HepG2 (cell line): ENCODE data around the gene THRAP3. TPM values are rescaled to one million over a fixed set of nuclear protein-coding genes. Genes with fewer than 3 reads are reported as not detected.

Experiments used
- ARNT ChIP-seq: fragments of 450-650 bp; IDR thresholded peaks from 2 replicates; pipeline ENCODE4 v1.6.1; 2017
- CENPT ChIP-seq: sonication (generic); formaldehyde crosslinking; IDR thresholded peaks from 2 replicates; pipeline ENCODE4 v1.8.0; 2022; ENCODE audit warnings: low read depth, mild to moderate bottlenecking, moderate library complexity, missing genetic modification reagents
- NKX3-1 ChIP-seq: sonication (generic); formaldehyde crosslinking; IDR thresholded peaks from 2 replicates; pipeline ENCODE4 v1.5.0; 2020; ENCODE audit warnings: missing genetic modification reagents
- ZNF547 ChIP-seq: sonication (generic); formaldehyde crosslinking; IDR thresholded peaks from 2 replicates; pipeline ENCODE4 v1.5.1; 2020; ENCODE audit warnings: mild to moderate bottlenecking, missing genetic modification reagents
- ZNF550 ChIP-seq: sonication (generic); formaldehyde crosslinking; IDR thresholded peaks from 2 replicates; pipeline ENCODE4 v1.4.0; 2020; ENCODE audit warnings: mild to moderate bottlenecking, missing genetic modification reagents, borderline replicate concordance
- polyA plus RNA-seq, 8 experiments: library from polyadenylated mRNA; depleted of rRNA in 3 of 8; stranded (reverse) in 7 of 8; unstranded in 1 of 8; fragments of >200 nt; fragmentation: Illumina TruSeq in 4 of 8; extraction: Trizol in 4 of 8; gene quantifications; 2 replicates each; pipeline versions ENCODE4 v1.2.1 to v1.2.3, GENCODE V29; 2011 to 2016; ENCODE audit warnings: low read depth in 4 of 8, missing spikeins in 1 of 8, mixed read lengths in 1 of 8; ENCODE audit not compliant: insufficient read depth in 1 of 8
- total RNA-seq, 5 experiments: library from RNA; depleted of rRNA; stranded (reverse); fragments of >200 nt; fragmentation: Illumina TruSeq; extraction: Trizol; gene quantifications; 2 replicates each; pipeline ENCODE4 v1.2.3, GENCODE V29; 2016; ENCODE audit warnings: low read depth in 1 of 5
- TF ChIP-seq, protein P1 (sequence below): sonication (generic); formaldehyde crosslinking; IDR thresholded peaks from 2 replicates; pipeline ENCODE4 v1.4.0; 2020; ENCODE audit warnings: missing genetic modification reagents
- TF ChIP-seq, protein P2 (sequence below): sonication (generic); formaldehyde crosslinking; IDR thresholded peaks from 2 replicates; pipeline ENCODE4 v1.4.0; 2020; ENCODE audit warnings: missing genetic modification reagents
- TF ChIP-seq, protein P3 (sequence below): sonication (generic); formaldehyde crosslinking; IDR thresholded peaks from 2 replicates; pipeline ENCODE4 v1.4.0; 2020; ENCODE audit warnings: missing genetic modification reagents
- TF ChIP-seq, protein P4 (sequence below): sonication (generic); formaldehyde crosslinking; IDR thresholded peaks from 2 replicates; pipeline ENCODE4 v1.4.0; 2020; ENCODE audit warnings: missing genetic modification reagents, borderline replicate concordance

The THRAP3 gene
- total and polyA plus RNA-seq, 2 of the 13 experiments (the other 11 are each of a cell fraction or from before 2014, with no cell fraction given): 45.0 to 92.6 TPM

DNA sequence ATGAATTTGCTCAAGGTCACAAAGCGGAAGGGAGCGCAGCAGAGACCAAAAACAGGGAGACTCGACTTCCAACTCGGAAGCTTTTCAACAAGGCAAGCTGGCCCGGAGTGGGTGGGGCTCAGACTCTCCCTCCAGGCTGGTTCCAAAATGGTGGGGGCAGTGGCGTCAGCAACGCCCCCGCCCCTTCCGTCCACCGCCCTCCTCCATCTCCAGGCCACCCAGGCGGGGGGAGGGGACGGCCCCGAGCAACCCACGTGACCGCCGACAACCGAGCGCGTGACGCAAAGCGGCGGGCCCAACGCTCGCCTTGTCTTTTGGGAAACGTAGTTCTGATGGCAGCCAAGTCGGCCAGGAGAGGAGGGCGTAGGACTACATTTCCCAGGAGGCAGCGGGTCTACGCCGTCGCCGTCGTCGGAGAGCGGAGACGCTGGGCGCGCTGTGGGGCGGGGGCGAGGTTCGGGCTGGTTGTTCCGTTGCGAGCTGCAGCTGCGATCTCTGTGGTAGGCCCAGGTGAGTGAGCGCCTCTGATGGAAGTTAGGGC, at the start of gene THRAP3 (continued):
- TF ChIP-seq, protein P1, sequence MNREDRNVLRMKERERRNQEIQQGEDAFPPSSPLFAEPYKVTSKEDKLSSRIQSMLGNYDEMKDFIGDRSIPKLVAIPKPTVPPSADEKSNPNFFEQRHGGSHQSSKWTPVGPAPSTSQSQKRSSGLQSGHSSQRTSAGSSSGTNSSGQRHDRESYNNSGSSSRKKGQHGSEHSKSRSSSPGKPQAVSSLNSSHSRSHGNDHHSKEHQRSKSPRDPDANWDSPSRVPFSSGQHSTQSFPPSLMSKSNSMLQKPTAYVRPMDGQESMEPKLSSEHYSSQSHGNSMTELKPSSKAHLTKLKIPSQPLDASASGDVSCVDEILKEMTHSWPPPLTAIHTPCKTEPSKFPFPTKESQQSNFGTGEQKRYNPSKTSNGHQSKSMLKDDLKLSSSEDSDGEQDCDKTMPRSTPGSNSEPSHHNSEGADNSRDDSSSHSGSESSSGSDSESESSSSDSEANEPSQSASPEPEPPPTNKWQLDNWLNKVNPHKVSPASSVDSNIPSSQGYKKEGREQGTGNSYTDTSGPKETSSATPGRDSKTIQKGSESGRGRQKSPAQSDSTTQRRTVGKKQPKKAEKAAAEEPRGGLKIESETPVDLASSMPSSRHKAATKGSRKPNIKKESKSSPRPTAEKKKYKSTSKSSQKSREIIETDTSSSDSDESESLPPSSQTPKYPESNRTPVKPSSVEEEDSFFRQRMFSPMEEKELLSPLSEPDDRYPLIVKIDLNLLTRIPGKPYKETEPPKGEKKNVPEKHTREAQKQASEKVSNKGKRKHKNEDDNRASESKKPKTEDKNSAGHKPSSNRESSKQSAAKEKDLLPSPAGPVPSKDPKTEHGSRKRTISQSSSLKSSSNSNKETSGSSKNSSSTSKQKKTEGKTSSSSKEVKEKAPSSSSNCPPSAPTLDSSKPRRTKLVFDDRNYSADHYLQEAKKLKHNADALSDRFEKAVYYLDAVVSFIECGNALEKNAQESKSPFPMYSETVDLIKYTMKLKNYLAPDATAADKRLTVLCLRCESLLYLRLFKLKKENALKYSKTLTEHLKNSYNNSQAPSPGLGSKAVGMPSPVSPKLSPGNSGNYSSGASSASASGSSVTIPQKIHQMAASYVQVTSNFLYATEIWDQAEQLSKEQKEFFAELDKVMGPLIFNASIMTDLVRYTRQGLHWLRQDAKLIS (CRISPR knock-in tag): no peak
- TF ChIP-seq, protein P2, sequence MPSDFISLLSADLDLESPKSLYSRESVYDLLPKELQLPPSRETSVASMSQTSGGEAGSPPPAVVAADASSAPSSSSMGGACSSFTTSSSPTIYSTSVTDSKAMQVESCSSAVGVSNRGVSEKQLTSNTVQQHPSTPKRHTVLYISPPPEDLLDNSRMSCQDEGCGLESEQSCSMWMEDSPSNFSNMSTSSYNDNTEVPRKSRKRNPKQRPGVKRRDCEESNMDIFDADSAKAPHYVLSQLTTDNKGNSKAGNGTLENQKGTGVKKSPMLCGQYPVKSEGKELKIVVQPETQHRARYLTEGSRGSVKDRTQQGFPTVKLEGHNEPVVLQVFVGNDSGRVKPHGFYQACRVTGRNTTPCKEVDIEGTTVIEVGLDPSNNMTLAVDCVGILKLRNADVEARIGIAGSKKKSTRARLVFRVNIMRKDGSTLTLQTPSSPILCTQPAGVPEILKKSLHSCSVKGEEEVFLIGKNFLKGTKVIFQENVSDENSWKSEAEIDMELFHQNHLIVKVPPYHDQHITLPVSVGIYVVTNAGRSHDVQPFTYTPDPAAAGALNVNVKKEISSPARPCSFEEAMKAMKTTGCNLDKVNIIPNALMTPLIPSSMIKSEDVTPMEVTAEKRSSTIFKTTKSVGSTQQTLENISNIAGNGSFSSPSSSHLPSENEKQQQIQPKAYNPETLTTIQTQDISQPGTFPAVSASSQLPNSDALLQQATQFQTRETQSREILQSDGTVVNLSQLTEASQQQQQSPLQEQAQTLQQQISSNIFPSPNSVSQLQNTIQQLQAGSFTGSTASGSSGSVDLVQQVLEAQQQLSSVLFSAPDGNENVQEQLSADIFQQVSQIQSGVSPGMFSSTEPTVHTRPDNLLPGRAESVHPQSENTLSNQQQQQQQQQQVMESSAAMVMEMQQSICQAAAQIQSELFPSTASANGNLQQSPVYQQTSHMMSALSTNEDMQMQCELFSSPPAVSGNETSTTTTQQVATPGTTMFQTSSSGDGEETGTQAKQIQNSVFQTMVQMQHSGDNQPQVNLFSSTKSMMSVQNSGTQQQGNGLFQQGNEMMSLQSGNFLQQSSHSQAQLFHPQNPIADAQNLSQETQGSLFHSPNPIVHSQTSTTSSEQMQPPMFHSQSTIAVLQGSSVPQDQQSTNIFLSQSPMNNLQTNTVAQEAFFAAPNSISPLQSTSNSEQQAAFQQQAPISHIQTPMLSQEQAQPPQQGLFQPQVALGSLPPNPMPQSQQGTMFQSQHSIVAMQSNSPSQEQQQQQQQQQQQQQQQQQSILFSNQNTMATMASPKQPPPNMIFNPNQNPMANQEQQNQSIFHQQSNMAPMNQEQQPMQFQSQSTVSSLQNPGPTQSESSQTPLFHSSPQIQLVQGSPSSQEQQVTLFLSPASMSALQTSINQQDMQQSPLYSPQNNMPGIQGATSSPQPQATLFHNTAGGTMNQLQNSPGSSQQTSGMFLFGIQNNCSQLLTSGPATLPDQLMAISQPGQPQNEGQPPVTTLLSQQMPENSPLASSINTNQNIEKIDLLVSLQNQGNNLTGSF (CRISPR knock-in tag): no peak
- no peak for TF ChIP-seq ARNT
- TF ChIP-seq, protein P3, sequence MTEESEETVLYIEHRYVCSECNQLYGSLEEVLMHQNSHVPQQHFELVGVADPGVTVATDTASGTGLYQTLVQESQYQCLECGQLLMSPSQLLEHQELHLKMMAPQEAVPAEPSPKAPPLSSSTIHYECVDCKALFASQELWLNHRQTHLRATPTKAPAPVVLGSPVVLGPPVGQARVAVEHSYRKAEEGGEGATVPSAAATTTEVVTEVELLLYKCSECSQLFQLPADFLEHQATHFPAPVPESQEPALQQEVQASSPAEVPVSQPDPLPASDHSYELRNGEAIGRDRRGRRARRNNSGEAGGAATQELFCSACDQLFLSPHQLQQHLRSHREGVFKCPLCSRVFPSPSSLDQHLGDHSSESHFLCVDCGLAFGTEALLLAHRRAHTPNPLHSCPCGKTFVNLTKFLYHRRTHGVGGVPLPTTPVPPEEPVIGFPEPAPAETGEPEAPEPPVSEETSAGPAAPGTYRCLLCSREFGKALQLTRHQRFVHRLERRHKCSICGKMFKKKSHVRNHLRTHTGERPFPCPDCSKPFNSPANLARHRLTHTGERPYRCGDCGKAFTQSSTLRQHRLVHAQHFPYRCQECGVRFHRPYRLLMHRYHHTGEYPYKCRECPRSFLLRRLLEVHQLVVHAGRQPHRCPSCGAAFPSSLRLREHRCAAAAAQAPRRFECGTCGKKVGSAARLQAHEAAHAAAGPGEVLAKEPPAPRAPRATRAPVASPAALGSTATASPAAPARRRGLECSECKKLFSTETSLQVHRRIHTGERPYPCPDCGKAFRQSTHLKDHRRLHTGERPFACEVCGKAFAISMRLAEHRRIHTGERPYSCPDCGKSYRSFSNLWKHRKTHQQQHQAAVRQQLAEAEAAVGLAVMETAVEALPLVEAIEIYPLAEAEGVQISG (CRISPR knock-in tag): peak; percentile 94
- no peak for TF ChIP-seq ZNF550 (CRISPR knock-in tag)
- TF ChIP-seq CENPT (CRISPR knock-in tag): no peak
- TF ChIP-seq, protein P4, sequence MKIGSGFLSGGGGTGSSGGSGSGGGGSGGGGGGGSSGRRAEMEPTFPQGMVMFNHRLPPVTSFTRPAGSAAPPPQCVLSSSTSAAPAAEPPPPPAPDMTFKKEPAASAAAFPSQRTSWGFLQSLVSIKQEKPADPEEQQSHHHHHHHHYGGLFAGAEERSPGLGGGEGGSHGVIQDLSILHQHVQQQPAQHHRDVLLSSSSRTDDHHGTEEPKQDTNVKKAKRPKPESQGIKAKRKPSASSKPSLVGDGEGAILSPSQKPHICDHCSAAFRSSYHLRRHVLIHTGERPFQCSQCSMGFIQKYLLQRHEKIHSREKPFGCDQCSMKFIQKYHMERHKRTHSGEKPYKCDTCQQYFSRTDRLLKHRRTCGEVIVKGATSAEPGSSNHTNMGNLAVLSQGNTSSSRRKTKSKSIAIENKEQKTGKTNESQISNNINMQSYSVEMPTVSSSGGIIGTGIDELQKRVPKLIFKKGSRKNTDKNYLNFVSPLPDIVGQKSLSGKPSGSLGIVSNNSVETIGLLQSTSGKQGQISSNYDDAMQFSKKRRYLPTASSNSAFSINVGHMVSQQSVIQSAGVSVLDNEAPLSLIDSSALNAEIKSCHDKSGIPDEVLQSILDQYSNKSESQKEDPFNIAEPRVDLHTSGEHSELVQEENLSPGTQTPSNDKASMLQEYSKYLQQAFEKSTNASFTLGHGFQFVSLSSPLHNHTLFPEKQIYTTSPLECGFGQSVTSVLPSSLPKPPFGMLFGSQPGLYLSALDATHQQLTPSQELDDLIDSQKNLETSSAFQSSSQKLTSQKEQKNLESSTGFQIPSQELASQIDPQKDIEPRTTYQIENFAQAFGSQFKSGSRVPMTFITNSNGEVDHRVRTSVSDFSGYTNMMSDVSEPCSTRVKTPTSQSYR (CRISPR knock-in tag): peak; percentile 99
- no peak; the same call in 1 of the 2 replicates for TF ChIP-seq ZNF547 (CRISPR knock-in tag)
- no peak for TF ChIP-seq NKX3-1
